ENCODE results near the gene HYOU1. TPM values are rescaled to one million over a fixed set of nuclear protein-coding genes. Genes with fewer than 3 reads are reported as not detected.

HYOU1 gene
- polyA plus RNA-seq, 1 of the 3 experiments (the other 2 are of a cell fraction) = 90.8 TPM

GRCh38 chr11:119078675-119079420 is 21.8 kb upstream of the HYOU1 start:
- Histone ChIP-seq H3K27ac (ENCODE audit: low read depth in 2 of 2, low read length in 1 of 2) (no peak overlapping the region), H3K4me2 (no peak overlapping the region), H3K4me3 (ENCODE audit: low read depth in 2 of 2, low read length in 1 of 2) (no peak overlapping the region), H3F3A (replicated peaks; ENCODE audit: insufficient read depth) (peaks cover 20% of the 10 kb centered on the region), H2AFZ (ENCODE audit: low read depth) (no peak overlapping the region), H3K36me3 (replicated peaks in 1 of 2; ENCODE audit: control insufficient read depth in 1 of 2, insufficient read depth in 2 of 2, low read length in 1 of 2) (peaks cover 23 to 58% of the 10 kb centered on the region in 2 experiments), H3K9ac (no peak overlapping the region), H3K79me2 (ENCODE audit: insufficient read depth) (no peaks in the 10 kb centered on the region), H3K9me2 (no peaks in the 10 kb centered on the region), H3K9me3 (no peaks in the 10 kb centered on the region), H4K20me1 (ENCODE audit: insufficient read depth) (no peaks in the 10 kb centered on the region), H3K4me1 (ENCODE audit: control insufficient read depth in 1 of 2, insufficient read depth in 2 of 2, low read depth in 1 of 2, low read length in 1 of 2) (no peaks in the 10 kb centered on the region), H3K27me3 (ENCODE audit: insufficient read depth) (no peaks in the 10 kb centered on the region)
- 95% methylated on average over 19 of the region's 19 CpGs for WGBS (ENCODE audit: low lambda C conversion rate)
- POLR2A ChIA-PET = no interaction called here
- no peak for DNase-seq
- CTCF ChIA-PET = interaction anchor here (1.0 to 1.3 kb wide), 2 partner anchors 16 to 17 kb away, joined by 3 read pairs; a partner anchor contains a TSS
- TF ChIP-seq RCOR1 (IDR thresholded peaks at IDR 0.05; ENCODE audit: low read length) (no peak), MXI1 (IDR thresholded peaks at IDR 0.05; ENCODE audit: low read depth, low read length) (no peak), MAX (IDR thresholded peaks at IDR 0.05; ENCODE audit: low read depth) (no peak), YY1 (IDR thresholded peaks at IDR 0.05; ENCODE audit: low read depth) (no peak), ELF1 (IDR thresholded peaks at IDR 0.05) (no peak), NRF1 (IDR thresholded peaks at IDR 0.05; ENCODE audit: low read depth, low read length) (no peak), USF2 (IDR thresholded peaks at IDR 0.05; ENCODE audit: borderline replicate concordance, low read depth, low read length) (no peak), GATA2 (CRISPR knock-in tag; IDR thresholded peaks at IDR 0.05) (no peak), NFIC (IDR thresholded peaks at IDR 0.05; ENCODE audit: borderline replicate concordance) (no peak), TCF12 (IDR thresholded peaks at IDR 0.05) (no peak), GABPA (IDR thresholded peaks at IDR 0.05; ENCODE audit: low read depth) (no peak), POLR2AphosphoS5 (IDR thresholded peaks at IDR 0.05; ENCODE audit: low read depth, low read length) (no peak), SIN3A (IDR thresholded peaks at IDR 0.05; ENCODE audit: borderline replicate concordance, low read depth, low read length) (no peak)
- TF ChIP-seq, protein P1, sequence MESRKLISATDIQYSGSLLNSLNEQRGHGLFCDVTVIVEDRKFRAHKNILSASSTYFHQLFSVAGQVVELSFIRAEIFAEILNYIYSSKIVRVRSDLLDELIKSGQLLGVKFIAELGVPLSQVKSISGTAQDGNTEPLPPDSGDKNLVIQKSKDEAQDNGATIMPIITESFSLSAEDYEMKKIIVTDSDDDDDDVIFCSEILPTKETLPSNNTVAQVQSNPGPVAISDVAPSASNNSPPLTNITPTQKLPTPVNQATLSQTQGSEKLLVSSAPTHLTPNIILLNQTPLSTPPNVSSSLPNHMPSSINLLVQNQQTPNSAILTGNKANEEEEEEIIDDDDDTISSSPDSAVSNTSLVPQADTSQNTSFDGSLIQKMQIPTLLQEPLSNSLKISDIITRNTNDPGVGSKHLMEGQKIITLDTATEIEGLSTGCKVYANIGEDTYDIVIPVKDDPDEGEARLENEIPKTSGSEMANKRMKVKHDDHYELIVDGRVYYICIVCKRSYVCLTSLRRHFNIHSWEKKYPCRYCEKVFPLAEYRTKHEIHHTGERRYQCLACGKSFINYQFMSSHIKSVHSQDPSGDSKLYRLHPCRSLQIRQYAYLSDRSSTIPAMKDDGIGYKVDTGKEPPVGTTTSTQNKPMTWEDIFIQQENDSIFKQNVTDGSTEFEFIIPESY (IDR thresholded peaks at IDR 0.05; ENCODE audit: borderline replicate concordance, low read depth) = no peak
- TF ChIP-seq, protein P2, sequence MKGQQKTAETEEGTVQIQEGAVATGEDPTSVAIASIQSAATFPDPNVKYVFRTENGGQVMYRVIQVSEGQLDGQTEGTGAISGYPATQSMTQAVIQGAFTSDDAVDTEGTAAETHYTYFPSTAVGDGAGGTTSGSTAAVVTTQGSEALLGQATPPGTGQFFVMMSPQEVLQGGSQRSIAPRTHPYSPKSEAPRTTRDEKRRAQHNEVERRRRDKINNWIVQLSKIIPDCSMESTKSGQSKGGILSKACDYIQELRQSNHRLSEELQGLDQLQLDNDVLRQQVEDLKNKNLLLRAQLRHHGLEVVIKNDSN (IDR thresholded peaks at IDR 0.05; ENCODE audit: borderline replicate concordance, low read depth) = no peak
